Measurements from ENCODE around the gene TRIM38. TPM values are rescaled to one million over a fixed set of nuclear protein-coding genes. Genes with fewer than 3 reads are reported as not detected.

Gene TRIM38
- total and polyA plus RNA-seq, 2 of the 13 experiments (the other 11 are each of a cell fraction or from before 2014, with no cell fraction given) = 2.5 to 3.1 TPM

DNA sequence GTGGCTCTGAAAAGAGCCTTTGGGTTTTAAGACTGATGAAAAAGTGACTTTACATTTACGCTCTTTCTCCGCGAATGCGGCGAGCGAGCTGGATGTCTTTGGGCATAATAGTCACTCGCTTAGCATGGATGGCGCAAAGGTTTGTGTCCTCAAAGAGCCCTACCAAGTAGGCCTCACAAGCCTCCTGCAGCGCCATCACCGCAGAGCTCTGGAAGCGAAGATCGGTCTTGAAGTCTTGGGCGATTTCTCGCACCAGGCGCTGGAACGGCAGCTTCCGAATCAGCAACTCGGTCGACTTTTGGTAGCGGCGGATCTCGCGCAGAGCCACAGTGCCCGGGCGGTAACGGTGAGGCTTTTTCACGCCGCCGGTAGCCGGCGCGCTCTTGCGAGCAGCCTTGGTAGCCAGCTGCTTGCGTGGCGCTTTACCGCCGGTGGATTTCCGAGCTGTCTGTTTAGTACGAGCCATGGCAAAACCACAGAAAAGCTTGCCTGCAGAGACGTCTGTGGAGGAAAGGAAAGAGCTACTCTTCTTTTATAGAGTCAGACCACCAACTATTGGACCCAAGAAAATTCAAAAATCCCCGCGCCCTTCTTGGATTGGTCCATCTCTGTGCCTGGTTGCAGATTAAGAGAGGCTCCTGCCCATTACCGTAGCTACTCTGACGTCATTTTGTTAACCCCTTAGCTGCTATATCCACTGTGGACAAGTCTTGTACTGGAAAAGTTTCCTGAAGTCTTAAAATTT is 69.2 kb downstream of the TRIM38 start (continued):
- TF ChIP-seq, protein P1, sequence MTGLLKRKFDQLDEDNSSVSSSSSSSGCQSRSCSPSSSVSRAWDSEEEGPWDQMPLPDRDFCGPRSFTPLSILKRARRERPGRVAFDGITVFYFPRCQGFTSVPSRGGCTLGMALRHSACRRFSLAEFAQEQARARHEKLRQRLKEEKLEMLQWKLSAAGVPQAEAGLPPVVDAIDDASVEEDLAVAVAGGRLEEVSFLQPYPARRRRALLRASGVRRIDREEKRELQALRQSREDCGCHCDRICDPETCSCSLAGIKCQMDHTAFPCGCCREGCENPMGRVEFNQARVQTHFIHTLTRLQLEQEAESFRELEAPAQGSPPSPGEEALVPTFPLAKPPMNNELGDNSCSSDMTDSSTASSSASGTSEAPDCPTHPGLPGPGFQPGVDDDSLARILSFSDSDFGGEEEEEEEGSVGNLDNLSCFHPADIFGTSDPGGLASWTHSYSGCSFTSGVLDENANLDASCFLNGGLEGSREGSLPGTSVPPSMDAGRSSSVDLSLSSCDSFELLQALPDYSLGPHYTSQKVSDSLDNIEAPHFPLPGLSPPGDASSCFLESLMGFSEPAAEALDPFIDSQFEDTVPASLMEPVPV (CRISPR knock-in tag; IDR thresholded peaks at IDR 0.05) = peak; percentile 87; the same call in 1 of the 2 replicates
- TF ChIP-seq, protein P2, sequence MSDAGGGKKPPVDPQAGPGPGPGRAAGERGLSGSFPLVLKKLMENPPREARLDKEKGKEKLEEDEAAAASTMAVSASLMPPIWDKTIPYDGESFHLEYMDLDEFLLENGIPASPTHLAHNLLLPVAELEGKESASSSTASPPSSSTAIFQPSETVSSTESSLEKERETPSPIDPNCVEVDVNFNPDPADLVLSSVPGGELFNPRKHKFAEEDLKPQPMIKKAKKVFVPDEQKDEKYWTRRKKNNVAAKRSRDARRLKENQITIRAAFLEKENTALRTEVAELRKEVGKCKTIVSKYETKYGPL (CRISPR knock-in tag; IDR thresholded peaks at IDR 0.05) = peak; percentile 77; the same call in 1 of the 2 replicates
- 0 out of 2 replicates have a peak, but pooled peaks have one; percentile 19 for TF ChIP-seq MEIS1 (CRISPR knock-in tag; IDR thresholded peaks at IDR 0.05; ENCODE audit: borderline replicate concordance)
- peak; percentile 73; the same call in 1 of the 2 replicates for TF ChIP-seq ZFP62 (CRISPR knock-in tag; IDR thresholded peaks at IDR 0.05)
- TF ChIP-seq, protein P3, sequence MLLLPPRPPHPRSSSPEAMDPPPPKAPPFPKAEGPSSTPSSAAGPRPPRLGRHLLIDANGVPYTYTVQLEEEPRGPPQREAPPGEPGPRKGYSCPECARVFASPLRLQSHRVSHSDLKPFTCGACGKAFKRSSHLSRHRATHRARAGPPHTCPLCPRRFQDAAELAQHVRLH (CRISPR knock-in tag; IDR thresholded peaks at IDR 0.05; ENCODE audit: borderline replicate concordance, low read depth) = peak; percentile 58; the same call in 1 of the 2 replicates
- peak; percentile 89 for TF ChIP-seq BRD4 (CRISPR knock-in tag; IDR thresholded peaks at IDR 0.05)
- no peak for TF ChIP-seq TCF12 (IDR thresholded peaks at IDR 0.05)
- peak; percentile 29; the same call in 1 of the 2 replicates for TF ChIP-seq TCF12 (CRISPR knock-in tag; IDR thresholded peaks at IDR 0.05)
- no peak for TF ChIP-seq MTA3 (CRISPR knock-in tag; IDR thresholded peaks at IDR 0.05)
- TF ChIP-seq CCDC6 (CRISPR knock-in tag; IDR thresholded peaks at IDR 0.05) = peak; percentile 89; the same call in 1 of the 2 replicates
- TF ChIP-seq ZNF562 (CRISPR knock-in tag; IDR thresholded peaks at IDR 0.05; ENCODE audit: borderline replicate concordance) = peak; percentile 75; the same call in 1 of the 2 replicates
- TF ChIP-seq, protein P4, sequence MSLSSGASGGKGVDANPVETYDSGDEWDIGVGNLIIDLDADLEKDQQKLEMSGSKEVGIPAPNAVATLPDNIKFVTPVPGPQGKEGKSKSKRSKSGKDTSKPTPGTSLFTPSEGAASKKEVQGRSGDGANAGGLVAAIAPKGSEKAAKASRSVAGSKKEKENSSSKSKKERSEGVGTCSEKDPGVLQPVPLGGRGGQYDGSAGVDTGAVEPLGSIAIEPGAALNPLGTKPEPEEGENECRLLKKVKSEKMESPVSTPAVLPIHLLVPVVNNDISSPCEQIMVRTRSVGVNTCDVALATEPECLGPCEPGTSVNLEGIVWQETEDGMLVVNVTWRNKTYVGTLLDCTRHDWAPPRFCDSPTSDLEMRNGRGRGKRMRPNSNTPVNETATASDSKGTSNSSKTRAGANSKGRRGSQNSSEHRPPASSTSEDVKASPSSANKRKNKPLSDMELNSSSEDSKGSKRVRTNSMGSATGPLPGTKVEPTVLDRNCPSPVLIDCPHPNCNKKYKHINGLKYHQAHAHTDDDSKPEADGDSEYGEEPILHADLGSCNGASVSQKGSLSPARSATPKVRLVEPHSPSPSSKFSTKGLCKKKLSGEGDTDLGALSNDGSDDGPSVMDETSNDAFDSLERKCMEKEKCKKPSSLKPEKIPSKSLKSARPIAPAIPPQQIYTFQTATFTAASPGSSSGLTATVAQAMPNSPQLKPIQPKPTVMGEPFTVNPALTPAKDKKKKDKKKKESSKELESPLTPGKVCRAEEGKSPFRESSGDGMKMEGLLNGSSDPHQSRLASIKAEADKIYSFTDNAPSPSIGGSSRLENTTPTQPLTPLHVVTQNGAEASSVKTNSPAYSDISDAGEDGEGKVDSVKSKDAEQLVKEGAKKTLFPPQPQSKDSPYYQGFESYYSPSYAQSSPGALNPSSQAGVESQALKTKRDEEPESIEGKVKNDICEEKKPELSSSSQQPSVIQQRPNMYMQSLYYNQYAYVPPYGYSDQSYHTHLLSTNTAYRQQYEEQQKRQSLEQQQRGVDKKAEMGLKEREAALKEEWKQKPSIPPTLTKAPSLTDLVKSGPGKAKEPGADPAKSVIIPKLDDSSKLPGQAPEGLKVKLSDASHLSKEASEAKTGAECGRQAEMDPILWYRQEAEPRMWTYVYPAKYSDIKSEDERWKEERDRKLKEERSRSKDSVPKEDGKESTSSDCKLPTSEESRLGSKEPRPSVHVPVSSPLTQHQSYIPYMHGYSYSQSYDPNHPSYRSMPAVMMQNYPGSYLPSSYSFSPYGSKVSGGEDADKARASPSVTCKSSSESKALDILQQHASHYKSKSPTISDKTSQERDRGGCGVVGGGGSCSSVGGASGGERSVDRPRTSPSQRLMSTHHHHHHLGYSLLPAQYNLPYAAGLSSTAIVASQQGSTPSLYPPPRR (CRISPR knock-in tag; IDR thresholded peaks at IDR 0.05; ENCODE audit: borderline replicate concordance) = peak; percentile 80
- TF ChIP-seq, protein P5, sequence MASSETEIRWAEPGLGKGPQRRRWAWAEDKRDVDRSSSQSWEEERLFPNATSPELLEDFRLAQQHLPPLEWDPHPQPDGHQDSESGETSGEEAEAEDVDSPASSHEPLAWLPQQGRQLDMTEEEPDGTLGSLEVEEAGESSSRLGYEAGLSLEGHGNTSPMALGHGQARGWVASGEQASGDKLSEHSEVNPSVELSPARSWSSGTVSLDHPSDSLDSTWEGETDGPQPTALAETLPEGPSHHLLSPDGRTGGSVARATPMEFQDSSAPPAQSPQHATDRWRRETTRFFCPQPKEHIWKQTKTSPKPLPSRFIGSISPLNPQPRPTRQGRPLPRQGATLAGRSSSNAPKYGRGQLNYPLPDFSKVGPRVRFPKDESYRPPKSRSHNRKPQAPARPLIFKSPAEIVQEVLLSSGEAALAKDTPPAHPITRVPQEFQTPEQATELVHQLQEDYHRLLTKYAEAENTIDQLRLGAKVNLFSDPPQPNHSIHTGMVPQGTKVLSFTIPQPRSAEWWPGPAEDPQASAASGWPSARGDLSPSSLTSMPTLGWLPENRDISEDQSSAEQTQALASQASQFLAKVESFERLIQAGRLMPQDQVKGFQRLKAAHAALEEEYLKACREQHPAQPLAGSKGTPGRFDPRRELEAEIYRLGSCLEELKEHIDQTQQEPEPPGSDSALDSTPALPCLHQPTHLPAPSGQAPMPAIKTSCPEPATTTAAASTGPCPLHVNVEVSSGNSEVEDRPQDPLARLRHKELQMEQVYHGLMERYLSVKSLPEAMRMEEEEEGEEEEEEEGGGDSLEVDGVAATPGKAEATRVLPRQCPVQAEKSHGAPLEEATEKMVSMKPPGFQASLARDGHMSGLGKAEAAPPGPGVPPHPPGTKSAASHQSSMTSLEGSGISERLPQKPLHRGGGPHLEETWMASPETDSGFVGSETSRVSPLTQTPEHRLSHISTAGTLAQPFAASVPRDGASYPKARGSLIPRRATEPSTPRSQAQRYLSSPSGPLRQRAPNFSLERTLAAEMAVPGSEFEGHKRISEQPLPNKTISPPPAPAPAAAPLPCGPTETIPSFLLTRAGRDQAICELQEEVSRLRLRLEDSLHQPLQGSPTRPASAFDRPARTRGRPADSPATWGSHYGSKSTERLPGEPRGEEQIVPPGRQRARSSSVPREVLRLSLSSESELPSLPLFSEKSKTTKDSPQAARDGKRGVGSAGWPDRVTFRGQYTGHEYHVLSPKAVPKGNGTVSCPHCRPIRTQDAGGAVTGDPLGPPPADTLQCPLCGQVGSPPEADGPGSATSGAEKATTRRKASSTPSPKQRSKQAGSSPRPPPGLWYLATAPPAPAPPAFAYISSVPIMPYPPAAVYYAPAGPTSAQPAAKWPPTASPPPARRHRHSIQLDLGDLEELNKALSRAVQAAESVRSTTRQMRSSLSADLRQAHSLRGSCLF (CRISPR knock-in tag; IDR thresholded peaks at IDR 0.05; ENCODE audit: borderline replicate concordance) = peak; percentile 61; the same call in 1 of the 2 replicates
- TF ChIP-seq WIZ (CRISPR knock-in tag; IDR thresholded peaks at IDR 0.05) = no peak
- peak; percentile 54; the same call in 1 of the 2 replicates for TF ChIP-seq HOXA5 (CRISPR knock-in tag; IDR thresholded peaks at IDR 0.05)
- peak; percentile 56; the same call in 1 of the 2 replicates for TF ChIP-seq ESRRA (CRISPR knock-in tag; IDR thresholded peaks at IDR 0.05; ENCODE audit: low read depth)
